ENCODE measurements around the gene UPF3A.
"Not testable (repeated sequence)": the region's sequence is repeated elsewhere in the genome, so short reads cannot be mapped to it uniquely, and the experiment has no call there.

The UPF3A gene
- 40.6 to 60.8 (median 57.1) reads per million in 3 experiments for total RNA-seq

DNA sequence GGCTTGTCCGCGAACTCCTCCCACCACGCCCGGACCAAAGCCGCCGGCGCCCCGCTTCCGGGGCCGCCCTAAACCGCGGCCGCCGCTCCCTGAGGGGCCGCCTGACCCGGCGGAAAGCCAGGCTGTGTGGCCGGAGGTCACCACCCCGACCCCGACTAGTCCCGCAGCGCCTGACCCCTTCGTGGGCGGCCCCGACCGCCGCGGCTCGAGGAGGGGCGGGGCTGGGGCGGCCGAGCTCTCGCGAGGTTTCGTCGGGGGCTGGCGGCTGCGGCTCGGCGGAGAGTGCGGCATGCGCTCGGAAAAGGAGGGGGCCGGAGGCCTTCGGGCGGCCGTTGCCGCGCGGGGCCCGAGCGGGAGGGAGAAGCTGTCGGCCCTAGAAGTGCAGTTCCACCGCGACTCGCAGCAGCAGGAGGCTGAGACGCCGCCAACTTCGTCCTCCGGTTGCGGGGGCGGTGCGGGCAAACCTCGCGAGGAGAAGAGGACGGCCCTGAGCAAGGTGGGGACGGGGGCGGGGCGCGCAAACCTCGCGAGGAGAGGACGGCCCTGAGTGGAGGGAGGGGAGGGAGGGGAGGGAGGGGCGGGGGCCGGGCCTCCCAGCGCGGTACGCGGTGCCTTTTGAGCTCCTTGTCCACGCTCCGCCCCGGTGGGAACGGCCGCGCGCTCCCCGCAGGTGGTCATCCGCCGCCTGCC lies at the start of gene UPF3A:
Gene UPF3A (plus strand): TSS at position 251 of the 690 bp plus-strand sequence. CDS start 39 bp downstream, at position 290.
- peak; percentile 85 for DNase-seq

- DNase-seq = no peak
Measured at GRCh38 chr13:114231886-114232285, 49.5 kb upstream of the UPF3A start.

- DNase-seq = no peak
Measured at GRCh38 chr13:114234266-114234644, 47.1 kb upstream of the UPF3A start.

DNA sequence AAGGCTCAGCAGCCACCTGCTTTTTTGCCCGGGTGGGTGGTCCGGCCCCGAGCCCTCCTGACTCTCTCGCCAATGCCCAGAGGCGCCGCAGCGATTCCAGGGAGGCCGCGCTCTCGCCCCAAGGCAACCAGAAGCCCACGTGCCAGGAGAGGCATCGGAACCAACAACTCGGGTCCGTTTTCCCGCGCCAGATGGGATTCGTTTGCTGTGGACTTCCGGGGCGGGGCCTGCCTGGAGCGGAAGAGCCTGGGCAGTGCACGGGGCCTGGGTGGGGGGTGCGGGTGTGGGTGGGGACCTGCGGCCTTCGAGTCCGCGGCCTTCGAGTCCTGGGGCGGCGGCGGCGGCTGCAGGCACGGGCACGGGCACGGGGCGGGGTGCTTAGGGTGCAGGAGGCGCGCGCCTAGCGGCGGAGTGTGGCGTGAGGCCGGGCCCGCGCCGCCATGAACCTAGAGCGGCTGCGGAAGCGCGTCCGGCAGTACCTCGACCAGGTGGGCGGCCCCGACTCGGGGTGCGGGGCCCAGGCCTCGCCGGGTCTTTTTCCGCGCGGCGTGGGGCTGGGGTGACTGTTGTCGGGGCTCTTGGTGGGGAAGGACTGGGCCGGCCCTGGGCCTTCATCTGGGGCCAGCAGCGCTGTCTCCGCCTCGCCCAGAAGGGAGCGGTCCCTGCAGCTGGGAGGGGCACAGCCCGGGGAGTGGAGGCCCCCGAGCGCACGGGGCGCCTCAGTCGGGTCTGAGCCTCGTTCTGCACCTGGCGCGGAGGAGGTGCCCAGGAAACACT lies 46.6 kb upstream of the UPF3A start, which contains the start of gene CDC16:
Gene CDC16 (plus strand): TSS at position 253 of the 777 bp plus-strand sequence. CDS start 188 bp downstream, at position 441.
- DNase-seq = peak; percentile 57

GRCh38 chr13:114235697-114236096 lies 45.7 kb upstream of the UPF3A start:
- no peak for DNase-seq

GRCh38 chr13:114236227-114236626 lies 45.2 kb upstream of the UPF3A start:
- DNase-seq = no peak

- no peak for DNase-seq
Measured at GRCh38 chr13:114237415-114238112, 43.8 kb upstream of the UPF3A start.

- DNase-seq = no peak
Measured at GRCh38 chr13:114241918-114242317, 39.5 kb upstream of the UPF3A start.

DNA sequence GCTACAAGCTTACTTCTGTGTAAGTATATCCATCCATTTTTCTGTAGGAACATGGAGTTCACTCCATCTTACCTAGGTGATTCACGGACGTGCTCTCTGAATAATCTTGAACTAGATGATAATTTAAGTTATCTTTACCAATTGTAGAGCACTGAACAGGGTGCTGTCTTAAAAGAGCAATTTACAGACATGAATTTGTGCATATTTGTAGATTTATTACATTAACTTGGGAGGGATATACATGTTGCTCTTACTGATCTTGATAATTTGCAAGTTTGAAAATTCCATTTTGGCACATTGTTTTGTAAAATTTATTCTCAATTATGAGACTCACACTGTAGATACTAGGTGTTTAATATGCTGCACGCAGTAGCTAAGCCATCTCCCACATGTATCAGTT lies 37.4 kb upstream of the UPF3A start:
- DNase-seq = no peak

GRCh38 chr13:114244637-114245036 lies 36.8 kb upstream of the UPF3A start:
- DNase-seq = no peak

DNA sequence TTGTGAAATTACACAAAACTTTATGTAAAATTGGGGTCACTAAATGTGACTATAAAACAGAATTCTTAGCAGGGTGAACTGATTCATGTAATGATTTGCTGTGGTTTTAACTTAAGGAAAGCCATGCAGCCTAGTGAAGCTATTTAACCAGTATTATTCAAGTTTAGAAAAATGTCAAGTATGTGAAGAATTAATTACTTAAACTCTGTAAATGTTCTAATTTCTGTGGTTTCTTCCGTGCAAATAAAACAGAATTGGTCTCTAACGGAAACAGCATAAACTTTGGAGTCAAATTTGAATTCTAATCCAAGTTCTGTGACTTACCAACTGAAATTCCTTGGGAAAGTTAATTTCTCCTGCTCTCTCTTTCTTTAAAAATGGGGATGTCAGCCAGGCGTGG lies 33.4 kb upstream of the UPF3A start:
- no peak for DNase-seq

GRCh38 chr13:114249077-114249476 lies 32.3 kb upstream of the UPF3A start:
- DNase-seq = no peak

GRCh38 chr13:114251639-114252440 lies 29.6 kb upstream of the UPF3A start:
- not testable (repeated sequence) for DNase-seq

- DNase-seq = no peak
Measured at GRCh38 chr13:114256547-114256946, 24.9 kb upstream of the UPF3A start.

GRCh38 chr13:114257014-114257413 lies 24.4 kb upstream of the UPF3A start:
- no peak for DNase-seq

GRCh38 chr13:114258589-114258988 lies 22.8 kb upstream of the UPF3A start:
- no peak for DNase-seq

DNA sequence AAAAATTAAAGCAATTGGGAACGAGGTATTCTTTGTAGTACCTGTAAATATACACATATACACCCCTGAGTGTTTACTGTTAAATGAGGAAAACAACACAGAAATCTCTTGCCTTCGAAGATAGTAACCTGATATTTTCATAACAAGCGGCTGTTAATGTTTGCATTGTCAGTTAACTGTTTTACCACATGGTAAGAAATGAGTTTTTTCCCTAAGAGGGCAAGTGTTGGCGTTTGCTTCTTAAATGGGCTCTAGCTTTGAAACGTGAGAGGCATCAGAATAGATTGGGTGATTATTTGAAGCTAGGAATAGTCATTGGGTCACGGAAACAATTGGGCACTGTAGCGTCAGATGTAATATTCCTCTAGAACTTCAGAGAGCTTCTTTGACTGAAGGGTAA lies 22.0 kb upstream of the UPF3A start:
- DNase-seq = no peak

- DNase-seq = no peak
Measured at GRCh38 chr13:114259974-114260373, 21.4 kb upstream of the UPF3A start.

- DNase-seq = no peak
Measured at GRCh38 chr13:114260814-114261213, 20.6 kb upstream of the UPF3A start.

- no peak for DNase-seq
Measured at GRCh38 chr13:114261328-114261965, 20.0 kb upstream of the UPF3A start.

GRCh38 chr13:114263578-114263977 lies 17.8 kb upstream of the UPF3A start:
- peak; percentile 28 for DNase-seq

DNA sequence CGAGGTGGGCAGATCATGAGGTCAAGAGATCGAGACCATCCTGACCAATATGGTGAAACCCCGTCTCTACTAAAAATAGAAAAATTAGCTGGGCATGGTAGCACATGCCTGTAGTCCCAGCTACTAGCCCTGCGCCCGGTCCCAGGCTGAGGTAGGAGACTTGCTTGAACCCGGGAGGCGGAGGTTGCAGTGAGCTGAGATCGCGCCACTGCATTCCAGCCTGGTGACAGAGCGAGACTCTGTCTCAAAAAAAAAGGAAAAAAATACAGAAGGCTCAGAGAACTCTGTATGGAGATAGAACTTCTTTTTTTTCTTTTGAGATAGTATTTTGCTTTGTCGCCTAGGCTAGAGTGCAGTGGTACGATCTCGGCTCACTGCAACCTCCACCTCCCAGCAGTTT lies 17.1 kb upstream of the UPF3A start:
- DNase-seq = not testable (repeated sequence)

All from central memory CD4-positive, alpha-beta T cell (primary cell).